Thyroid gland (tissue), 4 donors: ENCODE data around the gene ZNHIT6. TPM values are rescaled to one million over a fixed set of nuclear protein-coding genes. Genes with fewer than 3 reads are reported as not detected.

Experiments used
- DNase-seq, 2 donors: peaks; one replicate each; pipeline ENCODE4 v3.0.0-alpha.2; 2019
- H3K27ac ChIP-seq, 3 donors: fragments of 200-600 bp; sonication (generic); 1 replicate in 2 of 3; 2 replicates in 1 of 3; pipeline ENCODE4 v1.5.1; 2016 to 2019; ENCODE audit warnings: mild to moderate bottlenecking in 1 of 3, moderate library complexity in 1 of 3
- H3K27me3 ChIP-seq: fragments of 200-600 bp; sonication (generic); one replicate; pipeline ENCODE4 v1.5.1; 2019
- H3K36me3 ChIP-seq, 2 donors: fragments of 200-600 bp; sonication (generic); one replicate each; pipeline ENCODE4 v1.5.1; 2016 to 2019
- H3K4me1 ChIP-seq, 2 donors: fragments of 200-600 bp; sonication (generic); one replicate each; pipeline ENCODE4 v1.5.1; 2017 to 2019
- H3K4me3 ChIP-seq, 3 donors: fragments of 200-600 bp; sonication (generic); replicated peaks in 1 of 3; 1 replicate in 2 of 3; 2 replicates in 1 of 3; pipeline ENCODE4 v1.5.1; 2016; ENCODE audit warnings: mild to moderate bottlenecking in 1 of 3
- H3K9me3 ChIP-seq: fragments of 200-600 bp; sonication (generic); one replicate; pipeline ENCODE4 v1.5.1; 2017
- POLR2A ChIP-seq, 2 donors: fragments of 450-650 bp; IDR thresholded peaks; one replicate each; pipeline ENCODE4 v1.6.1; 2017; ENCODE audit warnings: antibody characterized with exemption in 2 of 2, mild to moderate bottlenecking in 2 of 2, moderate library complexity in 1 of 2
- WGBS, 2 donors: methylation state at CpG; one replicate each; pipeline ENCODE4 v1.1.5; 2017; 5-methylcytosine and 5-hydroxymethylcytosine counted together
- intact Hi-C: fragments of 100-400 bp; cut with DNase I; formaldehyde crosslinking; loops from one replicate; pipeline ENCODE4 v1.15.1; 2023
- total RNA-seq, 4 donors: library from RNA; depleted of rRNA; stranded (reverse); fragments of >200 nt; gene quantifications; one replicate each; pipeline ENCODE4 v1.2.3, GENCODE V29; 2016
- TF ChIP-seq, protein P1 (sequence below), 6 experiments: fragments of 200-600 bp in 3 of 6; fragments of 450-650 bp in 3 of 6; sonication (generic) in 3 of 6; IDR thresholded peaks; one replicate each; pipeline ENCODE4 v1.5.1; 2016 to 2019; ENCODE audit warnings: antibody characterized with exemption in 6 of 6, mild to moderate bottlenecking in 2 of 6, inconsistent platforms in 1 of 6, moderate library complexity in 1 of 6

ZNHIT6 gene
- total RNA-seq, 4 donors from 2014 or later: 13.6 to 19.3 (median 14.2) TPM

DNA sequence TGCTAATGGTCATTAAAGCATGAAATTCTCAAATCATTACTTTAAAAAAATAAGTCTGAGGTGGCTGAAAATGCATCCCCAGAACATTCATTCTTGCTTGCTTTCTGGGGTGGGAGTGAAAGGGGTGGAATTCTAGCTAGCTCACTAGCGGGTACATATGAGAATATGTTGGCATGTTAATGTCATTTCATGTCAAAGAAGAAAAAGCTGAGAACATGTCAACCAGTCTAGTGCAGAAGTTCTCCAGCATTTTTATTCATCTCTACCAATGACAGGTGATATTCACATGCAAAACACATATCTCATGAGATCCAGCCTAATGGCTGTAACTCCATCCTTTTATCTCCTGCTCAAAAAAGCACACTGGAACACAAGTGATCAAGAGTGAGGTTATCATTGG lies 49.1 kb downstream of the ZNHIT6 start:
- no peak for TF ChIP-seq POLR2A (IDR thresholded peaks at IDR 0.05)
- TF ChIP-seq, protein P1, sequence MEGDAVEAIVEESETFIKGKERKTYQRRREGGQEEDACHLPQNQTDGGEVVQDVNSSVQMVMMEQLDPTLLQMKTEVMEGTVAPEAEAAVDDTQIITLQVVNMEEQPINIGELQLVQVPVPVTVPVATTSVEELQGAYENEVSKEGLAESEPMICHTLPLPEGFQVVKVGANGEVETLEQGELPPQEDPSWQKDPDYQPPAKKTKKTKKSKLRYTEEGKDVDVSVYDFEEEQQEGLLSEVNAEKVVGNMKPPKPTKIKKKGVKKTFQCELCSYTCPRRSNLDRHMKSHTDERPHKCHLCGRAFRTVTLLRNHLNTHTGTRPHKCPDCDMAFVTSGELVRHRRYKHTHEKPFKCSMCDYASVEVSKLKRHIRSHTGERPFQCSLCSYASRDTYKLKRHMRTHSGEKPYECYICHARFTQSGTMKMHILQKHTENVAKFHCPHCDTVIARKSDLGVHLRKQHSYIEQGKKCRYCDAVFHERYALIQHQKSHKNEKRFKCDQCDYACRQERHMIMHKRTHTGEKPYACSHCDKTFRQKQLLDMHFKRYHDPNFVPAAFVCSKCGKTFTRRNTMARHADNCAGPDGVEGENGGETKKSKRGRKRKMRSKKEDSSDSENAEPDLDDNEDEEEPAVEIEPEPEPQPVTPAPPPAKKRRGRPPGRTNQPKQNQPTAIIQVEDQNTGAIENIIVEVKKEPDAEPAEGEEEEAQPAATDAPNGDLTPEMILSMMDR (IDR thresholded peaks at IDR 0.05): no peak
- intact Hi-C loops: no loop called here
- H3K4me3 ChIP-seq: no peak overlapping the region
- no peak overlapping the region for H3K27ac ChIP-seq
- no peaks in the 10 kb centered on the region for H3K27me3 ChIP-seq
- no peak for DNase-seq
- no peaks in the 10 kb centered on the region for H3K9me3 ChIP-seq
- 94 to 97% methylated on average over 1 of the region's 1 CpG for WGBS, 2 donors
- peaks cover 10 to 18% of the 10 kb centered on the region in 2 donors for H3K4me1 ChIP-seq
- H3K36me3 ChIP-seq: no peaks in the 10 kb centered on the region

DNA sequence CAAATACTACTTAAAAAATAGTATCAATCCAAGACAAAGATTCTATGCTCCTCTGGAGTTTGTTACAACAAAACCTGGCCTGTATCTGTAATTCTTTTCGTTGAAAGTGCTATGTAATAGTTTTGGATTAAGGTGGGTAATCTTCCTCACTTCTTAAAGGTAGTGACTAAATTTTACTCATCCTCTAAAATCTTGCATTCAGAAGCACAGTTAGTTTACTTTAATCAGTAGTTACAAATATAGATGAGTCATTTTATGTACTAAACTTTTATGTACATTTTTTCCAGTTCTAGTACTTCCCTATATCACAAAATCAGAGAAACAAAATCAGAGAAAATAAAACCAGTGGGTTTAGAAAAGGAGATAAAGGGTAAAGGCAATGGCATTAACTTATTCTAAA lies 51.3 kb downstream of the ZNHIT6 start:
- 87 to 96% methylated on average over 1 of the region's 1 CpG for WGBS, 2 donors

DNA sequence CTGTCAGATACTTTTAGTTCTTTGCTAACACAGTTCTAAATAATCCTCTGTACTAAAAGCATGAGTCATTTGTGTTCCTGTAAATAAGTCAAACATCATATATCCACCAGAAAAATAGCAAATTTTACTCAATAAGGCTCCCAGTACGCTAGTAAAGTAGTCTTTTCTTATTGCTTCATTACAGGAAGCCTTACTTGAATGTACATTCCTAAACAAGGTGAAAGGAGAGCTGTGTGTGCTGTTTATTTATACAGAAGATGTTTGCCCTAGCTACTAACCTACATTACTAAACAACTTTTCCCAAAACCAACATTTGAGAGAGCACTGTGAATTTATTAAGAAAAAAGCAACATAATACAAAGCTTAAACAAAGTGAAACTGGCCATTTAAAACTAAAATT lies 52.0 kb downstream of the ZNHIT6 start:
- 94 to 95% methylated on average over 1 of the region's 1 CpG for WGBS, 2 donors
- H3K36me3 ChIP-seq: peaks cover 0 to 5% of the 10 kb centered on the region in 2 donors
- peaks cover under 1 to 13% of the 10 kb centered on the region in 2 donors for H3K4me1 ChIP-seq
- intact Hi-C loops: no loop called here
- TF ChIP-seq, protein P1 (IDR thresholded peaks at IDR 0.05): no peak
- no peak for TF ChIP-seq POLR2A (IDR thresholded peaks at IDR 0.05)
- DNase-seq: no peak
- no peaks in the 10 kb centered on the region for H3K9me3 ChIP-seq
- no peak overlapping the region for H3K4me3 ChIP-seq
- H3K27ac ChIP-seq: no peak overlapping the region
- no peaks in the 10 kb centered on the region for H3K27me3 ChIP-seq

More for the DNA sequence above, 51.3 kb downstream of the ZNHIT6 start:
- H3K4me1 ChIP-seq: peaks cover 7 to 18% of the 10 kb centered on the region in 2 donors
- H3K27me3 ChIP-seq: no peaks in the 10 kb centered on the region
- no peak for DNase-seq
- no peak overlapping the region for H3K27ac ChIP-seq
- TF ChIP-seq POLR2A (IDR thresholded peaks at IDR 0.05): no peak
- no peaks in the 10 kb centered on the region for H3K9me3 ChIP-seq
- no peak overlapping the region for H3K4me3 ChIP-seq
- intact Hi-C loops: no loop called here
- peaks cover 0 to 5% of the 10 kb centered on the region in 2 donors for H3K36me3 ChIP-seq

DNA sequence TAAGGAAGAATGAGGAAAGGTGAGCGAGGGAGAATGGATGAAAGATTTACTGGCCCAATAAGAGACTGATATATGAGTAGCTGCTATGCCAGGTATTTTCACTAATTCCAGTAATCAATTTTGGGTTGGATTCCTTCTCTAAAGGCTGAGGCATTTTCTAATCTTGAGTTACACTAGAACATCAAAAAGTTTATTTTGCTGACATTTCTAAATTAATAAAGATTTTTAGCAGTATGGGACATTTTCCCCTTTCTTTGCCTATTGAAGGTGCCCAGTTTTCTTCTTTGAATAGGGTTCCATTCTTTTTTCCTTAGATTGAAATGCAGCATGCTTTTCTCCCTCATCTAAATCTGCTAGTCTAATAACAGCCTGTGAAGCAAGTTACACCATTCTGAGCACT lies 52.9 kb downstream of the ZNHIT6 start:
- H3K36me3 ChIP-seq: peaks cover 0 to 5% of the 10 kb centered on the region in 2 donors
- intact Hi-C loops: no loop called here
- peaks cover 0 to 13% of the 10 kb centered on the region in 2 donors for H3K4me1 ChIP-seq
- DNase-seq: no peak
- no peak for TF ChIP-seq POLR2A (IDR thresholded peaks at IDR 0.05)
- TF ChIP-seq, protein P1 (IDR thresholded peaks at IDR 0.05): no peak
- H3K9me3 ChIP-seq: no peaks in the 10 kb centered on the region
- no peak overlapping the region for H3K4me3 ChIP-seq
- H3K27ac ChIP-seq: no peak overlapping the region
- 91 to 93% methylated on average over 1 of the region's 1 CpG for WGBS, 2 donors
- no peaks in the 10 kb centered on the region for H3K27me3 ChIP-seq

DNA sequence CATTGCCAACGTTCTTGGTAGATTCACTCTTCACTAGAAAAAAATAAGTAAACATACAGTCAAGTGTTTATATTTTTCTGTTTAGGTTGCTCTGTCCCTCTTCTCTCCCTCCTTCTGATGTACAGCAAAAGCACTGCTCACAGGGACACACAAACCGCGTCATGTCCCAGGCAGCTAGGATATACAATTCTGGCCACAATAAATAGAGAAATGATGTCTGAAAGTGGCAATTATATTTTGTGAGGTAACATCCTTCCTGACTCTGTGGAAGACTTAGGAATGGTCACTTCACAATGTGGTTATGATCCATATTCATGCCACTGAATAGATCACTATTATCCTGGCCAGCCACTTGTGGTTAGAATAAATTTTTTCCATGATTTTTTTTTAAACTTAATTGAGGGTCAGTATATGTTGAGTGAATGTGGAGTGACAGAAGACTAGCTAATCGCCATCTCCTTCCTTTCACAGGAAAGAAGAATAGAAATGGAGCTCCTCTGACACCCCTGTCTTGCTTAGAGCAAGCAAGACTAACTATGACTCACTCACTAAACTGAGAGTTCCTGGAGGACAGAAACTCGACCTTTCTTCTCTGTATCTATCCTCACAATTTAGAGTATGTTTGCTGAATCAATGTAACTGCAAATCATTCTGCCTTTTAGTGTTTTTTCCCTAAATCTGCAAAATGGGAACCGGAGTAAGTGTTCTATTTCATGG lies 54.0 kb downstream of the ZNHIT6 start:
- no peak overlapping the region for H3K27ac ChIP-seq
- H3K4me1 ChIP-seq: peaks cover 0 to 10% of the 10 kb centered on the region in 2 donors
- TF ChIP-seq, protein P1 (IDR thresholded peaks at IDR 0.05): no peak
- no peak for TF ChIP-seq POLR2A (IDR thresholded peaks at IDR 0.05)
- H3K9me3 ChIP-seq: no peaks in the 10 kb centered on the region
- peaks cover 0 to 5% of the 10 kb centered on the region in 2 donors for H3K36me3 ChIP-seq
- intact Hi-C loops: no loop called here
- 87 to 89% methylated on average over 6 of the region's 6 CpGs for WGBS, 2 donors
- H3K4me3 ChIP-seq: no peak overlapping the region
- DNase-seq: no peak
- no peaks in the 10 kb centered on the region for H3K27me3 ChIP-seq
